HFF-Myc (cell line): ENCODE measurements around the gene TNS1.

Experiments
- DNase-seq: peaks from one replicate; pipeline ENCODE4 v3.0.0-alpha.2; 2011; ENCODE audit warnings: low read depth; ENCODE audit errors: extremely low read depth
- H3K4me3 ChIP-seq: replicated peaks from 2 replicates; pipeline ENCODE4 v1.5.1; 2011; ENCODE audit warnings: low read depth, mild to moderate bottlenecking, control low read depth, low read length
- TF ChIP-seq, protein P1 (sequence below): IDR thresholded peaks from 2 replicates; pipeline ENCODE4 v1.5.1; 2012; ENCODE audit warnings: mild to moderate bottlenecking, low read depth, low read length, control low read depth; ENCODE audit errors: missing control alignments

The TNS1 gene

DNA sequence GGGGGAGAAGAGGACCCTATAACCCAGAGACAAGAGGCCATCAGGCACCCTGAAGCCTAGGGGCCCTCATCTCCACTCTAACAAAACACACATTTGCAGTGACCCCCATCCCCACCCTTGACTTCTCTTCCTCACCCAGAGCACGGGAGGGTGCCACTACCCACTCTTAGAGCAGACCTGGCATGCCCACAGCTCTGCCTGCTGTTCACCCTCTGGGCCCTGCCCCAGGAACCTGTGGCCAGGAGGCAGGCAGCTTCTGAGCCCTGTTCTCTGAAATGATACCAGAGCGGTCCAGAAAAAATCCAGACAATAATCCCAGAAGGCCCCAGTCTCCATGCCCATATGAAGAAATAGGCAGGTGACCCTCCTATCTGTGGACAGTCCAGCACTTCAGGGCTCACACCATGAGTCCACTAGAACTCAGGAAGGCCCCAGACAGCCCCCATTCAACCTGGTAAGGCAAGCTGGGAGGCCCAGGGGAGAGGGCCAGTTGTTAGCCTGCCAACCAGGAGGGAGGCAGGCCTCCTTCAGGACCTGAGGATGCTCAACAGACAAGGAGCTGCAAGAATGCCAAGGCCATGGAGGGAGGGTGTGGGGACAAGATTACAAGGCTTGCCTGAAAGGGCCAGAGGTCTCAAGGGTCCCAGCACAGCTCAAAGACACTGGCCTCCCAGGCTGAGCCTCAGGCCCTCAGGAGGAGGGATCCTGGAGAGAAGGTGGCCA is 75.0 kb downstream of the TNS1 start:
- TF ChIP-seq, protein P1, sequence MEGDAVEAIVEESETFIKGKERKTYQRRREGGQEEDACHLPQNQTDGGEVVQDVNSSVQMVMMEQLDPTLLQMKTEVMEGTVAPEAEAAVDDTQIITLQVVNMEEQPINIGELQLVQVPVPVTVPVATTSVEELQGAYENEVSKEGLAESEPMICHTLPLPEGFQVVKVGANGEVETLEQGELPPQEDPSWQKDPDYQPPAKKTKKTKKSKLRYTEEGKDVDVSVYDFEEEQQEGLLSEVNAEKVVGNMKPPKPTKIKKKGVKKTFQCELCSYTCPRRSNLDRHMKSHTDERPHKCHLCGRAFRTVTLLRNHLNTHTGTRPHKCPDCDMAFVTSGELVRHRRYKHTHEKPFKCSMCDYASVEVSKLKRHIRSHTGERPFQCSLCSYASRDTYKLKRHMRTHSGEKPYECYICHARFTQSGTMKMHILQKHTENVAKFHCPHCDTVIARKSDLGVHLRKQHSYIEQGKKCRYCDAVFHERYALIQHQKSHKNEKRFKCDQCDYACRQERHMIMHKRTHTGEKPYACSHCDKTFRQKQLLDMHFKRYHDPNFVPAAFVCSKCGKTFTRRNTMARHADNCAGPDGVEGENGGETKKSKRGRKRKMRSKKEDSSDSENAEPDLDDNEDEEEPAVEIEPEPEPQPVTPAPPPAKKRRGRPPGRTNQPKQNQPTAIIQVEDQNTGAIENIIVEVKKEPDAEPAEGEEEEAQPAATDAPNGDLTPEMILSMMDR: no peak
- DNase-seq: no peak
- H3K4me3 ChIP-seq: no peak overlapping the region

DNA sequence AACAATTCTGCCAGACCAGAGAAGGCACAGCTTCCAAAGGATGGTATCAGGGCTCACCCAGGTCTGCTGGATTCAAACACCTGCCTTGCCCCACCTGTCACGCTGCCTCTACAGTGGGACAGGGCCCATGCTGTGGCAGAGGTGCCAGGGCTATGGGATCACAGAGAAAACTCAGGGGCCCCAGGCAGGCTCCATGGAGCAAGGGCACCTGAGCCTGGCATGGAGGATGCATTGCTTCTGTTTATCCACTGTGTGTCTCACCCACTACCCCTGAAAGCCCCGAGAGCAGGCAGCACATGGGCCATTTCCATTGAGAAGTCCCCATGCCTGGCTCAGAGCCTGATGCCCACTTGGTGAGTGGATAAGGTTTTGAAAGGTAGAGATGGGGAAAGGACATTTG is 76.0 kb downstream of the TNS1 start:
- TF ChIP-seq, protein P1: no peak
- no peak for DNase-seq
- H3K4me3 ChIP-seq: no peak overlapping the region

DNA sequence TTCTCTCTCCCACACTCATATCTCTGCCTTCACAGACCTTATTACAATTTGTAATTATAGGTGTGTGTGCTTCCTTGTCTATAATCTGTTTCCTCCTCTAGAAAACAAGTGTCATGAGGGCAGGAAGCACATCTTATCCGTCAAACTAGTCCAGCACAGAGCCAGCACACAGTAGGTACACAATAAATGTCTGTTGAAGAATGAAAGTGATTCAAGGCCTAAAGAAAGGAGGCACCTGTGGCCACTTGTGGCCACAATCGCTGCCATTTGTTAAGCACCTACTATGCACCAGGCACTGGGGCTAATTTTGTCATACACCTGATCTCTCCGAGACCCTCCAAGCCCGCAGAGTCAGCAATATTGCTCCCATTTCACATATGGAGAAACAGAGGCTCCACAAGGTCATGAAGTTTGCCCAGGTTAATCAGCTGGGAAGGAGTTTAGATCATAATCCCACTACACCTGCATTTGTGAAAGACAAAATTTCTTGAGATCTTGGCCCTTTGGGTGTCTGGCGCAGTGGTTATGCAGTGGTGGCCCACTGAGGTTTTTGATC is 78.4 kb downstream of the TNS1 start:
- TF ChIP-seq, protein P1: no peak

DNA sequence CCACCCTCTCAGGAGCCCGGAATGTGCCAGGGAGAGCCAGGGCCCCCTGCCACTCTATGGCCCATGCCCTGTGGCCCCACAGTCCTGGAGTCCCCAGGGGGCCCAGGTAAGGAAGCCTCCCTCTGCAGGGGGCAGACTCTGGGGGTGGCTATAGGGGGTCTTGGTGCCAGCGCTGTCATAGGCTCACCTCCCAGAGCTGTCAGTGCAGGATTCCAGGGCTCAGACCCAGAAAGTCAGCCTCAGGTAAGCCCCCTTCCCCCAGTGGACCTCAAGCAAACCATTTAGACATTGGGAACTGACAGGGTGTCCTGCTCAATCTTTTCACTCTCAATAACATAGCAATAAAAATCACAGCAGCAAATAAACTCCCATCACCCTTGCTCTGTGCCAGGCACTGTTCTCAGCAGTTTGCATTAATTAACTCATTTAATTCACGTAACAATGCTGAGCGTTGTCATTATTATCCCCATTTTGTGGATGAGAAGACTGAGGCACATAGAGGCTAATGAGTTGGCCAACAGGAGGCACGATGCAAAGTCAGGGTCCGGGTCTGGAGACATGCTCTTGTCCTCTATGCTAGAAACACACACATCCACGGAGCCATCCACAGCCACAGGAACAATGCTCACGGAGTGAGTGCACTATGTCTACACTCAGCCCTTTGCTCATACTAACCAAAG is 79.6 kb downstream of the TNS1 start:
- TF ChIP-seq, protein P1: no peak
- DNase-seq: no peak
- no peak overlapping the region for H3K4me3 ChIP-seq

More for the DNA sequence above, 78.4 kb downstream of the TNS1 start:
- H3K4me3 ChIP-seq: no peak overlapping the region
- DNase-seq: no peak

DNA sequence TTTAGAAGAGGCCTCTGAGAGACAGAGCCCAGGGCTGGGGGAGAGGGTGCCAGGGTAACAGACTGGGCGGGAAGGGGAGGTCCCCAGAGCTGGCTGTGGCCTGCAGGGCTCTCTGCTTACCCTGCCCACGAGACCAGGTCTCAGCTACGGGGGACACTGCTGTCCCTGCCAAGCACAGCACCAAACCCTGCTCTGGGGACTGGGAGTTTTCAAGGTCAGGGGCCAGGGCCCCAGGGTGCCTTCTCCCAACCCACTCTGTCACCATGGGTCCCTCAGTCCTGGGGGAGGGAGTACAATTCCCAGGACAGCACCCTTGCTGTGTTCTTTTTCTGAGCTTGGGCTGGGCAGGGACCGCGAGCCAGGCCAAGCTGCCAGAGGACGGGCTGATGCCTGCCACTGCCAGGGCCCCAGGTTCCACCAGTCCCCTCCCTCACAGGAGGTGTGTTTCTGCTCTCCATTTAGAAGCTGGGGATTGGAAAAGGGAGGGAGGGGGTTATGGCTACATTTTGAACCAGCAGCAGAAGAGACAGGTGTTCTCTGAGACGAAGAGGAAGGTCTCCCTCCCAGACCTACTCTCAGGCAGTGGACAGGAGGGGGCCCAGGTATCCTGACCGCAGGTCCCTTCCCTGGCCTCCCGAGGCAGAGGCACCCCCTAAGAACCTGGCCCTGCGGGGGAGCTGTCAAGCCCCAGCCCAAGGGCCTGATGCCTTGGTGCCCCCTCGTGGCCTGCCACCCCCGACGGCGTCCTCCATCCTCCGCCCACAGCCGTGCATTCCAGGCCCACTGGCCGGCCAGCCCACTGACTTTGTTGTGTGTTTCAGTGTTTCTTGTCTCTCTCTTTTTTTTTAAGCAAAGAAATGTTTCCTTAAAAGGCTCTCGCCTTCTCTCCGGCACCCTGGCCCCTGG is 80.4 kb downstream of the TNS1 start:
- DNase-seq: no peak
- no peak overlapping the region for H3K4me3 ChIP-seq
- TF ChIP-seq, protein P1: no peak

DNA sequence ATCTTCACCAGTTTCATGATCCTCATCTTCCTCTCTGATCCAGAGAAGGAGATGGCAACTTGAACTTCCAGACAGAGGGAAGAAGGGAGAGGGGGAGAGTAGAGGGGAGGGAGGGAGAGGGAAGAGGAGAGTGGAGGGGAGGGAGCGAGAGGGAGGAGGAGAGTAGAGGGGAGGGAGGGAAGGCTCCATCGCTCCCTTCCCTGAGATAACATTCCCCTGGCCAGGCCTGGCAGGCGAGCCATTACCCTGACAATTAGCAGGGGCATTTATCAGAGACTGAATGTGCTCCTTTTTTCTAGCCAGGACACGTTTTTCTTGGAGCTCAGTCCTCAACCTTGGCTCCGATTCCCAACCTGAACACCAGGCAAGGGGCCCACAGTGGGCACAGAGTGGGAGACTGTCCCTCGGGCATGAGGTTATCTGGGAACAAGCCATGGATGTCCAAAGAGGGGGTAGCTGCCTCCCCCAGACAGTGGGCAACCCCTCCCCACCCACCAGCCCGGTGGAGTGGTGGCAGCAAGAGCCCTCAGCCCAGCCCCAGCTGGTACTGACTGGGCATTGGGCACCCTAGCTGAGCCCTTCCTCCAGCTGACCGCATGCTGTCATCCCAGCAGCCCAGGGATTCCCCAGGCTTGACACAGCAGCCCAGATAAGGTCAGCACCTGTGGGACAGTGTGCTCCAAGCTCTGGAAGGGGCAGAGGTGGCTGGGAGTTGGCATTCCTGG is 81.8 kb downstream of the TNS1 start:
- TF ChIP-seq, protein P1: no peak
- no peak overlapping the region for H3K4me3 ChIP-seq
- DNase-seq: no peak
